Small intestine (tissue), 7 donors: ENCODE data around the gene VPS26B. TPM values are rescaled to one million over a fixed set of nuclear protein-coding genes. Genes with fewer than 3 reads are reported as not detected.
A peak's percentile ranks its signal among the peaks of the same experiment; 100 is the strongest.

Source experiments
- DNase-seq, 2 donors: peaks; one replicate each; pipeline versions ENCODE4 v3.0.0 to v3.0.0-alpha.2; 2013
- FAIRE-seq: peaks from 2 replicates; lab custom pipeline; 2012; peaks lifted over from hg19 to GRCh38; lab: Jason Lieb, UNC
- H3K27ac ChIP-seq, 3 donors: one replicate each; pipeline ENCODE4 v1.5.1; 2013; ENCODE audit warnings: low read length in 2 of 3, mild to moderate bottlenecking in 2 of 3, control low read depth in 1 of 3, inconsistent platforms in 1 of 3, low read depth in 1 of 3, moderate library complexity in 1 of 3
- H3K27me3 ChIP-seq, 3 donors: one replicate each; pipeline ENCODE4 v1.6.1; 2013; ENCODE audit warnings: low read length in 3 of 3, inconsistent platforms in 1 of 3; ENCODE audit not compliant: control insufficient read depth in 3 of 3, insufficient read depth in 3 of 3
- H3K36me3 ChIP-seq, 3 donors: one replicate each; pipeline ENCODE4 v1.6.1; 2013; ENCODE audit warnings: low read length in 3 of 3, inconsistent platforms in 1 of 3, low read depth in 1 of 3, mild to moderate bottlenecking in 1 of 3, moderate library complexity in 1 of 3; ENCODE audit not compliant: control insufficient read depth in 3 of 3, insufficient read depth in 2 of 3
- H3K4me1 ChIP-seq, 3 donors: one replicate each; pipeline ENCODE4 v1.6.1; 2013; ENCODE audit warnings: low read length in 2 of 3, inconsistent platforms in 1 of 3, low read depth in 1 of 3, mild to moderate bottlenecking in 1 of 3, moderate library complexity in 1 of 3; ENCODE audit not compliant: control insufficient read depth in 3 of 3, insufficient read depth in 2 of 3
- H3K4me3 ChIP-seq, 3 donors: one replicate each; pipeline ENCODE4 v1.5.1; 2013; ENCODE audit warnings: low read length in 3 of 3, control low read depth in 1 of 3, inconsistent platforms in 1 of 3, low read depth in 1 of 3, mild to moderate bottlenecking in 1 of 3, moderate library complexity in 1 of 3
- H3K9me3 ChIP-seq, 2 donors: one replicate each; pipeline ENCODE4 v1.6.1; 2013; ENCODE audit warnings: low read depth in 1 of 2, low read length in 1 of 2; ENCODE audit not compliant: control insufficient read depth in 2 of 2, insufficient read depth in 1 of 2
- WGBS, 3 donors: extraction: QIAGEN DNeasy Blood & Tissue Kit; methylation state at CpG; one replicate each; pipeline ENCODE4 v1.1.7; 2013; 5-methylcytosine and 5-hydroxymethylcytosine counted together
- polyA plus RNA-seq, 4 donors: library from polyadenylated mRNA; stranded (reverse) in 3 of 4; unstranded in 1 of 4; fragments of 200-250 nt in 3 of 4; fragments of 120-200 nt in 1 of 4; gene quantifications; one replicate each; pipeline versions ENCODE4 v1.2.1 to v1.2.3, GENCODE V29; 2013
- donor health status: healthy with polysubstance abuse.
- donor health status: control.
- donor health status: control.
- donor health status: Bipolar disorder and iron deficiency.
- donor health status: healthy.

Gene VPS26B
- polyA plus RNA-seq, 4 donors: 26.3 to 45.2 (median 35.9) TPM

GRCh38 chr11:134245434-134245833 lies 21.0 kb downstream of the VPS26B start:
- Histone ChIP-seq H3K4me3 (no peak overlapping the region), H3K9me3 (no peaks in the 10 kb centered on the region), H3K27ac (no peak overlapping the region), H3K36me3 (peaks cover 18 to 68% (median 37%) of the 10 kb centered on the region in 3 donors), H3K27me3 (no peaks in the 10 kb centered on the region), H3K4me1 (no peaks in the 10 kb centered on the region)
- WGBS, 3 donors: 91 to 94% (median 94%) methylated on average over 14 of the region's 14 CpGs
- no peak for DNase-seq
- FAIRE-seq: no peak

GRCh38 chr11:134246100-134246499 lies 21.6 kb downstream of the VPS26B start:
- Histone ChIP-seq H3K4me1 (no peaks in the 10 kb centered on the region), H3K27me3 (no peaks in the 10 kb centered on the region), H3K9me3 (no peaks in the 10 kb centered on the region), H3K27ac (no peak overlapping the region), H3K4me3 (no peak overlapping the region), H3K36me3 (peaks cover 18 to 67% (median 34%) of the 10 kb centered on the region in 3 donors)
- FAIRE-seq: no peak
- DNase-seq: no peak
- WGBS, 3 donors: 90 to 97% (median 92%) methylated on average over 11 of the region's 11 CpGs

- DNase-seq (no peak), FAIRE-seq (no peak)
- H3K9me3 ChIP-seq: no peaks in the 10 kb centered on the region
- no peak overlapping the region for H3K4me3 ChIP-seq
- H3K4me1 ChIP-seq: no peaks in the 10 kb centered on the region
- H3K27ac ChIP-seq: no peak overlapping the region
- H3K36me3 ChIP-seq: peaks cover 15 to 61% (median 34%) of the 10 kb centered on the region in 3 donors
- WGBS, 3 donors: 85 to 95% (median 91%) methylated on average over 4 of the region's 4 CpGs
- H3K27me3 ChIP-seq: no peaks in the 10 kb centered on the region
These were observed 22.2 kb downstream of the VPS26B start for GRCh38 chr11:134246678-134247077.

GRCh38 chr11:134248910-134249480 lies 24.5 kb downstream of the VPS26B start:
- WGBS, 3 donors: 59 to 64% (median 60%) methylated on average over 7 of the region's 7 CpGs
- no peak for FAIRE-seq
- Histone ChIP-seq H3K4me1 (peaks cover 0 to 5% (median 0%) of the 10 kb centered on the region in 3 donors), H3K9me3 (no peaks in the 10 kb centered on the region), H3K27ac (no peak overlapping the region), H3K27me3 (no peaks in the 10 kb centered on the region), H3K36me3 (peaks cover 11 to 42% (median 30%) of the 10 kb centered on the region in 3 donors), H3K4me3 (no peak overlapping the region)
- no peak for DNase-seq

GRCh38 chr11:134250246-134250645 lies 25.8 kb downstream of the VPS26B start:
- Histone ChIP-seq H3K36me3 (peaks cover 7 to 35% (median 20%) of the 10 kb centered on the region in 3 donors), H3K27ac (no peak overlapping the region), H3K27me3 (no peaks in the 10 kb centered on the region), H3K4me1 (peaks cover 0 to 5% (median 5%) of the 10 kb centered on the region in 3 donors), H3K4me3 (no peak overlapping the region), H3K9me3 (no peaks in the 10 kb centered on the region)
- WGBS, 3 donors: 94 to 97% (median 96%) methylated on average over 3 of the region's 3 CpGs
- FAIRE-seq: no peak
- DNase-seq: no peak

GRCh38 chr11:134250675-134251074 lies 26.2 kb downstream of the VPS26B start:
- H3K4me1 ChIP-seq: peaks cover 0 to 5% (median 5%) of the 10 kb centered on the region in 3 donors
- FAIRE-seq (no peak), DNase-seq (no peak)
- H3K9me3 ChIP-seq: no peaks in the 10 kb centered on the region
- no peak overlapping the region for H3K4me3 ChIP-seq
- H3K27ac ChIP-seq: no peak overlapping the region
- no peaks in the 10 kb centered on the region for H3K27me3 ChIP-seq
- H3K36me3 ChIP-seq: peaks cover 7 to 30% (median 17%) of the 10 kb centered on the region in 3 donors
- 77 to 88% (median 84%) methylated on average over 2 of the region's 2 CpGs for WGBS, 3 donors

- Histone ChIP-seq H3K36me3 (peaks cover 7 to 22% (median 17%) of the 10 kb centered on the region in 3 donors), H3K27ac (peak overlapping the region in 2 of 3 donors; percentile 36 to 52), H3K27me3 (no peaks in the 10 kb centered on the region), H3K4me1 (peaks cover 0 to 5% (median 5%) of the 10 kb centered on the region in 3 donors), H3K9me3 (no peaks in the 10 kb centered on the region), H3K4me3 (peak overlapping the region; percentile 79 to 98 (median 98))
- DNase-seq: peak; percentile 24 to 52
- FAIRE-seq: no peak
- 2 to 5% (median 3%) methylated on average over 27 of the region's 27 CpGs for WGBS, 3 donors
These were observed 28.1 kb downstream of the VPS26B start for GRCh38 chr11:134252346-134253187.

- Histone ChIP-seq H3K27ac (peak within 1 kb of the TSS; percentile 17 to 81 (median 52)), H3K4me1 (peaks cover 0 to 5% (median 5%) of the 10 kb centered on the region in 3 donors), H3K4me3 (peak within 1 kb of the TSS; percentile 79 to 98 (median 98)), H3K36me3 (peaks cover 2 to 17% (median 11%) of the 10 kb centered on the region in 3 donors), H3K9me3 (no peaks in the 10 kb centered on the region), H3K27me3 (no peaks in the 10 kb centered on the region)
- WGBS, 3 donors: 0 to 1% (median 0%) methylated on average over 60 to 70 of the region's 70 CpGs
- peak; percentile 96 to 98 for DNase-seq
- no peak for FAIRE-seq
These were observed 28.9 kb downstream of the VPS26B start, which contains the start of the genes ACAD8 and THYN1 for GRCh38 chr11:134253188-134253993. TSS of gene ACAD8 (plus strand) at chr11:134253568. CDS start at chr11:134253601, 33 bp downstream. TSS of gene THYN1 (minus strand) at chr11:134253352. CDS start at chr11:134252882, 470 bp downstream.
